Transverse colon (tissue), 3 donors: ENCODE data around the gene ZC3H12D.

ENCODE experiments used
- EP300 ChIP-seq: sonication (generic); formaldehyde crosslinking; IDR thresholded peaks from one replicate; pipeline ENCODE4 v1.6.1; 2017; ENCODE audit warnings: antibody characterized with exemption, low read depth
- POLR2A ChIP-seq: fragments of 450-650 bp; IDR thresholded peaks from one replicate; pipeline ENCODE4 v1.6.1; 2016; ENCODE audit warnings: antibody characterized with exemption, mild to moderate bottlenecking, moderate library complexity
- TF ChIP-seq, protein P1 (sequence below), 5 experiments: fragments of 200-600 bp in 3 of 5; fragments of 450-650 bp in 2 of 5; sonication (generic) in 3 of 5; IDR thresholded peaks; 1 replicate in 2 of 5; 2 replicates in 3 of 5; pipeline ENCODE4 v1.5.1; 2016 to 2017; ENCODE audit warnings: antibody characterized with exemption in 5 of 5, inconsistent platforms in 3 of 5, mild to moderate bottlenecking in 2 of 5, moderate library complexity in 1 of 5

DNA sequence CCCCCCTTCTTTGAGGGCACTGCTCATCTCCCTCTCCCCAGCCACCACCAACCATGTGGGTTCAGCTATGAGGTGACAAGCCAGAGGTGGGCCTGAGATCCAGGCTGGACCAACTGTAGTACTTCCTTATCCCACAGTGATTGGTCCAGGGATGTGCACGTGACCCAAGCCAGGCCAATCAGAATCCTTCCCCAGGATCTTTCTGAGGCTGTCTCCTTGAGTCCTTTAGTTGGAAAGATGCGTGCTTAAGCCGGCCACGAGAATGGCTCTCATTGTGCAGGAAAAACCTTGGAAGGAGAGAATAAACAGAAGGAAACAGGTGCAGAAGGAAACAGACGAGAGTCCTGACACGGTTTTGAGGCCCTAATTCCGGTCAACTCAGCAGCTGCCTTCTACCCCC lies 39.2 kb downstream of the ZC3H12D start:
- TF ChIP-seq, protein P1, sequence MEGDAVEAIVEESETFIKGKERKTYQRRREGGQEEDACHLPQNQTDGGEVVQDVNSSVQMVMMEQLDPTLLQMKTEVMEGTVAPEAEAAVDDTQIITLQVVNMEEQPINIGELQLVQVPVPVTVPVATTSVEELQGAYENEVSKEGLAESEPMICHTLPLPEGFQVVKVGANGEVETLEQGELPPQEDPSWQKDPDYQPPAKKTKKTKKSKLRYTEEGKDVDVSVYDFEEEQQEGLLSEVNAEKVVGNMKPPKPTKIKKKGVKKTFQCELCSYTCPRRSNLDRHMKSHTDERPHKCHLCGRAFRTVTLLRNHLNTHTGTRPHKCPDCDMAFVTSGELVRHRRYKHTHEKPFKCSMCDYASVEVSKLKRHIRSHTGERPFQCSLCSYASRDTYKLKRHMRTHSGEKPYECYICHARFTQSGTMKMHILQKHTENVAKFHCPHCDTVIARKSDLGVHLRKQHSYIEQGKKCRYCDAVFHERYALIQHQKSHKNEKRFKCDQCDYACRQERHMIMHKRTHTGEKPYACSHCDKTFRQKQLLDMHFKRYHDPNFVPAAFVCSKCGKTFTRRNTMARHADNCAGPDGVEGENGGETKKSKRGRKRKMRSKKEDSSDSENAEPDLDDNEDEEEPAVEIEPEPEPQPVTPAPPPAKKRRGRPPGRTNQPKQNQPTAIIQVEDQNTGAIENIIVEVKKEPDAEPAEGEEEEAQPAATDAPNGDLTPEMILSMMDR (IDR thresholded peaks at IDR 0.05): no peak
- TF ChIP-seq POLR2A: no peak
- TF ChIP-seq EP300: no peak
